K562 (cell line): ENCODE data around the gene ALPK1. TPM values are rescaled to one million over a fixed set of nuclear protein-coding genes. Genes with fewer than 3 reads are reported as not detected.

Source experiments
- ARID1B ChIP-seq: fragments of 450-650 bp; IDR thresholded peaks from 2 replicates; pipeline ENCODE4 v1.6.1; 2016; ENCODE audit warnings: antibody characterized with exemption, mild to moderate bottlenecking, inconsistent platforms
- ASH1L ChIP-seq: fragments of 450-650 bp; IDR thresholded peaks from 2 replicates; pipeline ENCODE4 v1.6.1; 2018; ENCODE audit warnings: borderline replicate concordance, mild to moderate bottlenecking, low read depth; ENCODE audit not compliant: partially characterized antibody
- C11orf30 ChIP-seq: fragments of 450-650 bp; IDR thresholded peaks from 2 replicates; pipeline ENCODE4 v1.6.1; 2016; ENCODE audit warnings: low read depth, mild to moderate bottlenecking
- CBFA2T2 ChIP-seq: fragments of 450-650 bp; conservative IDR thresholded peaks from 2 replicates; pipeline ENCODE4 v1.6.1; 2017; ENCODE audit warnings: mild to moderate bottlenecking
- CCNT2 ChIP-seq: IDR thresholded peaks from 2 replicates; pipeline ENCODE4 v1.6.1; 2011; ENCODE audit warnings: borderline replicate concordance, low read depth, mild to moderate bottlenecking, moderate library complexity, mixed read lengths, low read length; ENCODE audit not compliant: insufficient read length; ENCODE audit errors: extremely low read depth
- CTBP1 ChIP-seq: fragments of 450-650 bp; IDR thresholded peaks from 2 replicates; pipeline ENCODE4 v1.6.1; 2016; ENCODE audit warnings: borderline replicate concordance
- ETV1 ChIP-seq: fragments of 450-650 bp; conservative IDR thresholded peaks from 2 replicates; pipeline ENCODE4 v1.6.1; 2016; ENCODE audit warnings: missing genetic modification characterization, control low read depth, low read depth, missing compliant biosample characterization
- FOXP1 ChIP-seq: sonication (generic); formaldehyde crosslinking; IDR thresholded peaks from 2 replicates; pipeline ENCODE4 v1.8.0; 2022; ENCODE audit warnings: mild to moderate bottlenecking, missing genetic modification reagents
- GMEB1 ChIP-seq: fragments of 250-450 bp; sonication (Bioruptor Pico); IDR thresholded peaks from 2 replicates; pipeline ENCODE4 v1.4.0; 2020; ENCODE audit warnings: mild to moderate bottlenecking
- HDAC2 ChIP-seq: fragments of 450-650 bp; IDR thresholded peaks from 2 replicates; pipeline ENCODE4 v1.6.1; 2016; ENCODE audit warnings: mild to moderate bottlenecking
- HMBOX1 ChIP-seq: sonication (generic); IDR thresholded peaks from 2 replicates; pipeline ENCODE4 v1.6.1; 2016
- KDM1A ChIP-seq, 2 experiments: fragments of 450-650 bp; IDR thresholded peaks; 2 replicates each; pipeline ENCODE4 v1.6.1; 2016; ENCODE audit warnings: mild to moderate bottlenecking in 2 of 2
- KDM4B ChIP-seq, 2 experiments: fragments of 450-650 bp in 1 of 2; sonication (generic) in 1 of 2; IDR thresholded peaks; 2 replicates each; pipeline ENCODE4 v1.6.1; 2016 to 2017; ENCODE audit warnings: borderline replicate concordance in 2 of 2, antibody characterized with exemption in 1 of 2, low read depth in 1 of 2, mild to moderate bottlenecking in 1 of 2
- NCOR1 ChIP-seq: fragments of 450-650 bp; IDR thresholded peaks from 2 replicates; pipeline ENCODE4 v1.6.1; 2016; ENCODE audit warnings: mild to moderate bottlenecking, moderate library complexity
- NR0B1 ChIP-seq: fragments of 450-650 bp; IDR thresholded peaks from one replicate; pipeline ENCODE4 v1.6.1; 2018; ENCODE audit warnings: mild to moderate bottlenecking, moderate library complexity; ENCODE audit not compliant: partially characterized antibody
- OTX1 ChIP-seq: fragments of 450-650 bp; formaldehyde crosslinking; IDR thresholded peaks from 2 replicates; pipeline ENCODE4 v1.4.0; 2022; ENCODE audit warnings: mild to moderate bottlenecking
- RBBP5 ChIP-seq: fragments of 200-600 bp; sonication (generic); IDR thresholded peaks from 2 replicates; pipeline ENCODE4 v1.6.1; 2012; ENCODE audit warnings: borderline replicate concordance, mild to moderate bottlenecking, low read length, control low read depth, inconsistent platforms; ENCODE audit not compliant: insufficient read depth, poor library complexity, severe bottlenecking
- RBM15 ChIP-seq: fragments of 200-400 bp; formaldehyde crosslinking; IDR thresholded peaks from 2 replicates; pipeline ENCODE4 v1.6.1; 2018; ENCODE audit warnings: mild to moderate bottlenecking, low read length, moderate library complexity; ENCODE audit not compliant: insufficient read depth
- SMAD1 ChIP-seq: fragments of 150-350 bp; IDR thresholded peaks from 2 replicates; pipeline ENCODE4 v1.6.1; 2014; ENCODE audit warnings: low read length, low read depth; ENCODE audit not compliant: partially characterized antibody
- SMAD3 ChIP-seq: fragments of 450-650 bp; formaldehyde crosslinking; conservative IDR thresholded peaks from 2 replicates; pipeline ENCODE4 v1.4.0; 2020; ENCODE audit warnings: mild to moderate bottlenecking
- TCF3 ChIP-seq: sonication (generic); formaldehyde crosslinking; IDR thresholded peaks from 2 replicates; pipeline ENCODE4 v1.4.0; 2020; ENCODE audit warnings: mild to moderate bottlenecking, missing genetic modification reagents
- ZBTB1 ChIP-seq: sonication (generic); formaldehyde crosslinking; IDR thresholded peaks from 2 replicates; pipeline ENCODE4 v1.8.1; 2023; ENCODE audit warnings: missing genetic modification reagents, low read depth, mild to moderate bottlenecking, borderline replicate concordance
- ZNF197 ChIP-seq: fragments of 200-800 bp; sonication (Bioruptor generic); IDR thresholded peaks from 2 replicates; pipeline ENCODE4 v1.6.1; 2016; ENCODE audit warnings: low read depth, missing genetic modification characterization, missing compliant biosample characterization
- ZNF512 ChIP-seq: IDR thresholded peaks from 2 replicates; pipeline ENCODE4 v1.6.1; 2016; ENCODE audit warnings: missing genetic modification characterization, missing compliant biosample characterization
- ZNF586 ChIP-seq: fragments of 450-650 bp; formaldehyde crosslinking; conservative IDR thresholded peaks from 2 replicates; pipeline ENCODE4 v1.4.0; 2020; ENCODE audit warnings: mild to moderate bottlenecking, moderate library complexity
- polyA plus RNA-seq, 8 experiments: library from polyadenylated mRNA; depleted of rRNA in 4 of 8; stranded (reverse) in 5 of 8; unstranded in 3 of 8; fragments of >200 nt; fragmentation: Nextera tagmentation in 2 of 8; fragmentation: Illumina TruSeq in 1 of 8; extraction: Ambion mirVana in 2 of 8; extraction: Trizol in 1 of 8; gene quantifications; 2 replicates each; pipeline versions ENCODE4 v1.2.1 to v1.2.3, GENCODE V29; 2011 to 2014; ENCODE audit warnings: inconsistent platforms in 1 of 8, missing spikeins in 1 of 8
- total RNA-seq, 7 experiments: library from RNA; depleted of rRNA in 6 of 7; stranded (reverse); fragments of >200 nt in 6 of 7; fragmentation: Illumina TruSeq in 2 of 7; extraction: Trizol in 2 of 7; gene quantifications; 2 replicates each; pipeline versions ENCODE4 v1.2.1 to v1.2.3, GENCODE V29; 2011 to 2021; ENCODE audit warnings: low replicate concordance in 1 of 7

Gene ALPK1
- total and polyA plus RNA-seq, 9 of the 15 experiments (the other 6 are each of a cell fraction or from before 2014, with no cell fraction given): 2.3 to 6.9 (median 4.6) TPM

GRCh38 chr4:112311516-112311915 lies 14.3 kb downstream of the ALPK1 start (continued):
- TF ChIP-seq HDAC2 (peak; percentile 50; the same call in 1 of the 2 replicates), ETV1 (tag) (peak; percentile 68), ZNF512 (tag) (no peak), NCOR1 (peak; percentile 50; the same call in 1 of the 2 replicates), SMAD3 (CRISPR knock-in tag) (no peak), ZNF586 (no peak), RBM15 (no peak), OTX1 (CRISPR knock-in tag) (no peak), ZBTB1 (CRISPR knock-in tag) (no peak), CTBP1 (peak; percentile 18; the same call in 1 of the 2 replicates), KDM4B (IDR thresholded peaks at IDR 0.05; ENCODE audit: borderline replicate concordance in 2 of 2, low read depth in 1 of 2) (no peak), CBFA2T2 (peak; percentile 42), RBBP5 (no peak), HMBOX1 (peak; percentile 88), ARID1B (peak; percentile 50), ASH1L (no peak), FOXP1 (CRISPR knock-in tag) (no peak), CCNT2 (peak; percentile 28), TCF3 (CRISPR knock-in tag) (peak; percentile 70), KDM1A (IDR thresholded peaks at IDR 0.05) (peak; percentile 77 to 81), C11orf30 (no peak), SMAD1 (no peak), GMEB1 (no peak), ZNF197 (CRISPR knock-in tag) (no peak), NR0B1 (no peak)
